Measurements from ENCODE around the gene SLC6A13. TPM values are rescaled to one million over a fixed set of nuclear protein-coding genes. Genes with fewer than 3 reads are reported as not detected.
"Not testable (repeated sequence)": the region's sequence is repeated elsewhere in the genome, so short reads cannot be mapped to it uniquely, and the experiment has no call there.

Gene SLC6A13
- not detected for total RNA-seq

DNA sequence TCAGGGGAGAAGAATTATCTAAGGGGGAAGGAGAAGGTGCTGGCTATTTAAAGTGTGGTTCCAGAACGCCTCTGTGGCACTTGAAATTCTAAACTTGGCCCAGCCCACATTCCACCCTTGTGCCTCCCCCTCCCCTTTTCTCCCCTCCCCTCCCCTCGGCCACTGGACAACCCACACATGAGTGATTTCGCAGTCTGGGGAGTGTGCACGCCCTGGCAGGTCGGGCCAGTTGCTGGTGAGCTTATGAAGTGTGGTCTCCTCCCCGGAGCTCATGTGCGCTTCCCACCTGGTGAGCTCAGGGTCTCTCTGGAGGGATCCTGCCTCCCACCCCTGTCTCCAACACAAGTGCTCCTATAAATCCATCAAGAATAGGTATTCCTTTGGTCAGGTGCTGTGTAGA lies at the start of gene SLC6A13:
Gene SLC6A13, minus strand, starts transcription at position 20 of the 400 bp plus-strand sequence. CDS start 2,784 bp downstream, outside the sequence.
- no peak for DNase-seq (ENCODE audit: low spot score)

DNA sequence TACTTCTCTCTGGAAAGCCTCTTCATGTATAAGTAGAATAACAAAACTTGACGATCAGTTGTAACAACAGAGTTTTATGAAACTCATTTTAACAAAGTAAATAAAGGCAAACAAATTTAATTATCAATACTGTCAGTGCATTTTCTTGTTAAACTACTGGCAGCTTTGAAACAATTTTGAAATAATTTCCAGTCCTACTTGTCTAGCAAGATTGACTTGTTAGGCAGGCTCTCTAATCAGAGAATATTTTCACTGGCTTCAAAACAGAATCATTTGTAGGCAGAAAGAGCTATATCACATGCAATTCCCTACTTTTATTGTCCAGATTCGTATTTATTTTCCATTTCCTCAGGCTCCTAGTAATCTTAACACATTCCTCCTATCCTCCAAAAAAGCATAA lies 45.9 kb upstream of the SLC6A13 start:
- DNase-seq (ENCODE audit: low spot score), result no peak

- DNase-seq (ENCODE audit: low spot score), result no peak
Observed at GRCh38 chr12:307406-307805, 44.8 kb upstream of the SLC6A13 start.

DNA sequence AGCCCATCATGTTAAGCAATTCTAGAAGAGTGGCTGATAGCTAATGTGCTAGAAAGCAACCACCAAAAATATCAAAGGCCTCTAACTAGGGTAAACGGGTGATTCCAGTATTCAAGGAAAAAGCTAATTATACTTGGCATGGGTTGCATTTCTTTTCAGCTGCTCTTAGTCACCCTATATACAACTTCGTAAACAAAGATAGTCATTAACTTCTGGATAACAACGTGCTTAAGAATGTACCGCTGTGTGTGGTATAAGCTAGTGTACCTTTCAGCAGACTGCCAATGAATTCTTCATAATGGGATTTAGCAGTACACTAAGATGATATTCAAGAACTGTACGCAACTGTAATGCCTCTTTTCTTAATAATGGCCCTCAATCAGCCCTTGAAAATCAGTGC lies 42.2 kb upstream of the SLC6A13 start:
- DNase-seq (ENCODE audit: low spot score), result no peak

GRCh38 chr12:302766-303165 lies 40.1 kb upstream of the SLC6A13 start:
- DNase-seq (ENCODE audit: low spot score), result not testable (repeated sequence)

DNA sequence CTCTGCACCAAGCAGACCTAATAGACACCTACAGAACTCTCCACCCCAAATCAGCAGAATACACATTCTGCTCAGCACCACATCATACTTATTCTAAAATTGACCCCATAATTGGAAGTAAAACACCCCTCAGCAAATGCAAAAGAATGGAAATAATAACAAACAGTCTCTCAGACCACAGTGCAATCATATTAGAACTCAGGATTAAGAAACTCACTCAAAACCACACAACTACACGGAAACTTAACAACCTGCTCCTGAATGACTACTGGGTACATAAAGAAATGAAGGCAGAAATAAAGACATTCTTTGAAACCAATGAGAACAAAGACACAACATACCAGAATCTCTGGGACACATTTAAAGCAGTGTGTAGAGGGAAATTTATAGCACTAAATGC lies 37.5 kb upstream of the SLC6A13 start:
- not testable (repeated sequence) for DNase-seq (ENCODE audit: low spot score)

GRCh38 chr12:299511-299910 lies 36.9 kb upstream of the SLC6A13 start:
- DNase-seq (ENCODE audit: low spot score), result not testable (repeated sequence)

GRCh38 chr12:298059-298458 lies 35.4 kb upstream of the SLC6A13 start:
- not testable (repeated sequence) for DNase-seq (ENCODE audit: low spot score)

DNA sequence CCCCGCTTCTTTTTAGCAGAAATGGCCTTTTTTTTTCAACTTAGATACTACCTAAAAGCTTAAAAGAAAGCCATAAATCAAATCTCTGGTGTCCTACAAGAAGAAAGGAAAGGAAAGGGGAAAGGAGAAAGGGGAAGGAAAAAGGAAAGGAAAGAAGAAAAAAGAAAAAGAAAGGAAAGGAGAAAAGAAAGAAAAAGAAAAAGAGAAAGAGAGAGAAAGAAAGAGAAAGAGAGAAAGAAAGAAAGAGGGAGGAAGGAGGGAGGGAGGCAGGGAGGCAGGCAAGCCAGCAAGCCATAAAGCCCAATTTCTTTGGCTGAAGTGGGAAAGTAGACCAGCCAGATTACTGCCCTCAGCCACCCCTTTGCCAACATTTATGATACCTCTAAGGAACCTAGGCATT lies 32.5 kb upstream of the SLC6A13 start:
- no peak for DNase-seq (ENCODE audit: low spot score)

DNA sequence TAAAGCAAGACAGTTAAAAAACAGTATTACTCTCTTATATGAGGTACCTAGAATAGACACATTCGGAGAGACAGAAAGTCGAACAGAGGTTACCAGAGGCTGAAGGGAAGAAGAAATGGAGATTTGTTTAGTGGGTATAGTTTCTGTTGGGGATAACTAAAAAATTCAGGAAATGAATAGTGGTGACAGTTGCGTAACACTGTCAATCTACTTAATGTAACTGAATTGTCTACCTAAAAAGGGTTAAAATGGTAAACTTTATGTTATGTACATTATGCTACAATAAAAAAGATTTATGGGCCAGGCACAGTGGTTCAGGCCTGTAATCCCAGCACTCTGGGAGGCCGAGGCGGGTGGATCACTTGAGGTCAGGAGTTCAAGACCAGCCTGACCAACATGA lies 30.6 kb upstream of the SLC6A13 start:
- no peak for DNase-seq (ENCODE audit: low spot score)

DNA sequence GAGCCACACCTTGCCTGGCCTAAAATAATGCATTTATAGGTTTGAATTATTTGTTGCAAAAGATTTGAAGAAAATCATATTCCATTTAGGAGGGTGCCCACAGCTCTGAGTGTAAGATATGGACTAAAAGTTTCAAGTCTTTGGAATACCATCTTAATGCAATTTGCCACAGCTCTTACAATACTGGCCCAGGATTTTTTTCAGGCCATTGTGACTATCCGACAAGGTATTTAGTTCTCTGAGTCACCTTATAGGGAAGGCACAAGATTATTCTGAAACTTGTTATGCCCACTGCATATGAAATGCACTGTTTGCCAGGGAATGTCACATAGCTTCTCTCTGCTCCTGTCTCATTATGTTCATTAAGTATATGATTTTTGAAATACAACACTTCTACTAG lies 29.6 kb upstream of the SLC6A13 start:
- no peak for DNase-seq (ENCODE audit: low spot score)

DNA sequence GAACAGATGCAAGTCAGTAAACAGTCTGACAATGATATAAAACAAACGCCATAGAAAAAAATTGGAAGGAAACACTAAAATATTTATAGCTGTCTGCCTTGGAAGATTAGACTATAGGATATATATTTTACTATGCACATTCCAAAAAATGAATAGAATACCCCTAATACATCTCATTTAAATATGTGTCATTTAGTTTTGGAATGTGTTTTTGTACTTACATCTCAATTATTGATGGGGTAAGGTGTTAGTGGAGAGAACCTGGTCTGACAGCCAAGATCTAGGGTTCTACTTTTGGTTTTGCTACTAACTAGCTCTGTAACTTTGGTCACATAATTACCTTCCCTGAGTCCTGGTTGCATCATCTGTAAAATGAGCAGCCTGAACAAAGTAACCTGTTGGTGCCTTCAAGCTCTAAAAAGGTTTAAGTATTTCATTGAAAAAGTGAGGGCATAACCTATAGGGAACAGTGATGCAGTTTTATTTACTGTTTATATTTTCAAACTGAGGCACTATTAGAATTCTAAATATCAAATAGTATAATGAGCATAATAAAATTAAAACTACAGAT lies 28.6 kb upstream of the SLC6A13 start:
- DNase-seq (ENCODE audit: low spot score), result no peak

GRCh38 chr12:288687-289086 lies 26.1 kb upstream of the SLC6A13 start:
- no peak for DNase-seq (ENCODE audit: low spot score)

- DNase-seq (ENCODE audit: low spot score), result no peak
Observed at GRCh38 chr12:286531-287300, 24.1 kb upstream of the SLC6A13 start.

- DNase-seq (ENCODE audit: low spot score), result no peak
Observed at GRCh38 chr12:278046-278445, 15.4 kb upstream of the SLC6A13 start.

DNA sequence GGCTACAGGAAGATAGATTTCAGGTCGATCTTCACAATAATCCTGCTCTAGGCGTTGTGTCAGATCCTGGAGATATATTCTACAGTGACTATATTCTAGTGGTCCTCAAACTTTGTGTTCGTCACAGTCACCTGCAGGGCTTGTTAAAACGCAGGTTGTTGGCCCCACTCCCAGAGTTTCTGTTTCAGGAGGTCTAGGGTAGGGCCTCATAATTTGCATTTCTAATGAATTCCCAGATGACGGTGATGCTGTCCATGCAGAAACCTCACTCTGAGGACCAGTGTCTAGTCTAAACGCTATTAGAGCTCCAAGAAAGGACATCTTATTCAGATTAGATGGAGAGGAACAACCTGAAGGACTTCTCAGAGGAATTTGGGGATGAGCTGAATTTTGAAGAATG lies 13.2 kb upstream of the SLC6A13 start:
- no peak for DNase-seq (ENCODE audit: low spot score)

DNA sequence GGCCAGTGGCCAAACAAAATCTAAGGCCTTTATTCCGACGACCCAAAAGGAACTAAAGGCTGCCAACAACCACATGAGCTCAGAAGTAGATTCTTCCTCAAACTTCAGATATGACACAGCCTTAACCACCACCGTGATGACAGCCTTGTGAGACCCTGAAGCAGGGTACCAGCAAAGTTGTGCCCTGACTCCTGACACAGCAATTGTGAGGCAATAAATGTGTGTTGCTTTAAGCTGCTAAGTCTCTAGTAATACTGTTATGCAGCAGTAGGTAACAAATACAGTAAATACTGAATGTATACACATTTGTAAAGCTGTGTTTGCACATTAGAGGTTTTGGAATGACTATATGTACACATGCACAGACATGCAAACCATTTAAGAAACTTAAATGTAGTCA lies 10.7 kb upstream of the SLC6A13 start:
- DNase-seq (ENCODE audit: low spot score), result no peak

GRCh38 chr12:272942-273341 lies 10.3 kb upstream of the SLC6A13 start:
- no peak for DNase-seq (ENCODE audit: low spot score)

- no peak for DNase-seq (ENCODE audit: low spot score)
Observed at GRCh38 chr12:271161-271560, 8.5 kb upstream of the SLC6A13 start.

GRCh38 chr12:269191-269590 lies 6.6 kb upstream of the SLC6A13 start:
- DNase-seq (ENCODE audit: low spot score), result peak; percentile 60

GRCh38 chr12:268483-268840 lies 5.8 kb upstream of the SLC6A13 start:
- no peak for DNase-seq (ENCODE audit: low spot score)

DNA sequence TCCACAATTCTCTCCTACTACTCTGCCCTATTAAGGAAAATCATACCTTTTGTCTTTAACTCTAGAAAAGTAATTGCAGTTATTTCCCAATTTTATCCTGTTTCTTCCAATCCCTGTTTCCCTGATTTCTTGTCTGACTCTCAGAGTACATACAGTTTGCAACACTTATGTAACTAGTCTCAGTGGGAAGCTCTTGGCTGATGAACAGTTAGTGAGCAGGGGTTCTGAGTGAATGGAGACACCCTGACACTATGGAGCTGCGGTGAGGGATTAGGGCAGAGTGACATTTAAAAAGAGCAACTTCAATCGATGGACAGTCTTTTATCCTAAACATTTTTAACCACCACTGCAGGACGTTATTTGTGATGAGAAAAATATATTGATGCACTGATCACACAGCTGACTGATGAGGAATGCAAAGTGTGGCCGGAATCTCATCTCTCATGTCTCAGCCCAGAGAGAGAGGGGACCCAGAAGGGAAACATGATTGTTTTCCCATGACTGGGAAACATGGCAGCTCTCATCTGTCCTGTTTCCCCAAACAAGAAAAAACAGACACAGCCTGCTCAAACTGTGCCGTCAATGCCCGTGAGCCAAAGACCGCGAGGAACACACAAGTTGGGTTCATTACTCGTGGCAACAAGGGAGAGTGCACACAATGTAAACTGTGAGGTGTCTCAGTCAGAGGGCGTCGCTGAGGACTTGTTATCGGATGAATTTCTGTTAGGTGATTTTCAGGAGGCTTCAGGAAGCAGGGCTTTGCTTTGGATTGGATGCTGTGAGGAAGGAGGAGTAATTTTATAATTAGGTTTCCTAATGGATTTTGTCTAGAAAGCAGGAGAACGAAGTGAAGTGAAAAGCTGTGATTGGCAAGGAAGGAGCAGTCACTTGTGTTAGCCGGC lies 5.2 kb upstream of the SLC6A13 start:
- DNase-seq (ENCODE audit: low spot score), result no peak

DNA sequence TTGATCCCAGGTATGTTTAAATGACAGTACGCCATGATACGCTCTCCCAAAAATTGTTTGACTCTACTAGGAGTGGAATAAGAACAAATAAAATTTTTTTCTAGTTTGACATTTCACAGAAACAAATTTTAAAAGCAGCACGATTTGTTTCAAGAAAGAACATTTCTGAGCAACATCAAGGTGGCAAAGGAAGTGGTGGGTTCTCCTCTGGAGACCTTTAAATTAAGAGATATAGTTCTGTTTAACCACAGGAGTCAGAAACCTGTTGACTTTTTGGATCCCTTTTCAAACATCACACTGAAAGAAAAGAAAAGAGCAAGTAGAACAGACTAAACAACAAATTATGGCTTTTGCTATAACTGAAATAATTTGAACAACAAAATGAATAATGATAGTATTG lies 2.5 kb upstream of the SLC6A13 start:
- no peak for DNase-seq (ENCODE audit: low spot score)
